ENCODE data around the gene PDE8B.

Gene PDE8B

DNA sequence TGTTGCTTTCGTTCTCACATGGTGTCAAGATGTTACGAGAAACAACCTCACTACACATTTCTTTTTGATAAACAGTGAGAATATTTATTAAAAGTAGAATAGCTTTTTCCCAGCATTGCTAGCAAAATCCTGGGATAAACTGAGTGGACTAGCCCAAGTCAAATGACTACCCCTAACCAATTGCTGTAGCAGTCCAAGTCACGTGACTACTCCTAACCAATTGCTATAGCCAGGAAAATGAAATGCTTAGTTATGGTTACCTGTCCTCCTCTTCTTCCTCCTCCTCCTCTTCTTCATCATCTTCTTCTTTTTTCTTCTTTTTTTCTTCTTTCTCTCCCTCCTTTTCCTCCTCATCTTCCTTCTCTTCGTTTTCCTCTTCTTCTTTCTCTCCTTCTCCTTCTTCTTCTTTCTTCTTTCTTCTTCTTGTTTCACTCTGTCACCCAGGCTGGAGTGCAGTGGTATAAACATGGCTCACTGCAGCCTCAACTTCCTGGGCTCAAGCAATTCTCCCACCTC is 85.4 kb downstream of the PDE8B start:
- no peak for DNase-seq

DNA sequence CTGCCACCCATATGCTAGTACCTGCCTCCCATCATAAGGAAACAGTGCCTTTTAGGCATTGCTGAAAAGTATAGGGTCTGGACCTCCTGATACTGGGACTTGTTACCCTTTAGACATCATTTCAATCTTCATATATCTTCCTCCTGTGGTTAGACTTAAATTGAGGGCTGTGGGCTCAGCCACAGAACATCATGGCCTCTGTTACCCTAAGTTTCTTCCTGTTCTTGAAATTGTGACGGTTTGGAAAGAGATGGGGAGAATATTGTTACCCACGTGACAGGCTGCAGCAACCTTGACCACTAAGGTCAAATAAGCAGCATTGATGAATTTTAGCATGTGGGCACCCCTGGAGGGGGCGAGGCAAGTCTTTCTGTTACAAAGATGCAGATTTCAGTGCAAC is 87.7 kb downstream of the PDE8B start:
- no peak for DNase-seq

DNA sequence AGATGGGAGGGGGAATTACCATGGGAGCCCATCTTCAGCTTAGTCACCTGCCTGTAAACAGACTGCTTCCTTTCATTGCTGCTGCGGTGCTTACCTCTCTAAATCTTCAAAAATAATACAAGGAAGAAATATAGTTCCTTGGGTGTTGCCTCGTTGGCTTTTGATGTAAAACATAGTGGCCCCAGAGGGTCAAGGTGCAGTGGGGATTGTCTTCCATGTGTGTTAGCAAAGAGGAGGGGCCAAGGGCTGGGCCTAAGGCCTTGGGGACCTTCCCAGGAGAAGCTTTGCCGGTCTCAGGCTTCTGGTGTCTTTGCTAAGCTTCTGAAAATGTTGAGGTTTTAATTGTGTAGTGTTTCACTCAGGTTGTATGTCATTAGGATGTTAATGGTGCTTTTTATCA is 90.0 kb downstream of the PDE8B start:
- DNase-seq = no peak

GRCh38 chr5:77301447-77301883 is 91.0 kb downstream of the PDE8B start:
- peak; percentile 97 for DNase-seq

DNA sequence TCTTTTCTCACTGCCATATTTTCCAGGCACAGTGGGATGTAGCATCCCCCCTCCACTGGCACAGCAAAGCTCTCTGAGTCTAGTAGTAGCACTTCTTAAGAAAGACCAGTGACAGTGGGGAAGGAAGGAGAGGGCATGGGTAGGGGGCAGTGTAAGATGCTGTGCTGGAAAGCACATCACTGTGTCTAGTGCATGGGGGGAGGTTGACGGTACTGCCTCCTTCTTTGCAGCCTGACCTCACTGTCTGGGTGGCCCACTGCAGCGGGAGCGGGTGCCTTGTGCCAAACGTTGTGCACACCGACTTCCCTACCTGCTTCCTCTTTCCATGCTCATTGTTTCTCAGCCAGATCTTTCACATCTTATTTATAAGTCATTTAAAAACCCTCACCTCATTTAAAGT is 91.8 kb downstream of the PDE8B start:
- no peak for DNase-seq

GRCh38 chr5:77302653-77303052 is 92.2 kb downstream of the PDE8B start:
- DNase-seq = no peak

- no peak for DNase-seq
These were observed 93.9 kb downstream of the PDE8B start for GRCh38 chr5:77304388-77304787.

DNA sequence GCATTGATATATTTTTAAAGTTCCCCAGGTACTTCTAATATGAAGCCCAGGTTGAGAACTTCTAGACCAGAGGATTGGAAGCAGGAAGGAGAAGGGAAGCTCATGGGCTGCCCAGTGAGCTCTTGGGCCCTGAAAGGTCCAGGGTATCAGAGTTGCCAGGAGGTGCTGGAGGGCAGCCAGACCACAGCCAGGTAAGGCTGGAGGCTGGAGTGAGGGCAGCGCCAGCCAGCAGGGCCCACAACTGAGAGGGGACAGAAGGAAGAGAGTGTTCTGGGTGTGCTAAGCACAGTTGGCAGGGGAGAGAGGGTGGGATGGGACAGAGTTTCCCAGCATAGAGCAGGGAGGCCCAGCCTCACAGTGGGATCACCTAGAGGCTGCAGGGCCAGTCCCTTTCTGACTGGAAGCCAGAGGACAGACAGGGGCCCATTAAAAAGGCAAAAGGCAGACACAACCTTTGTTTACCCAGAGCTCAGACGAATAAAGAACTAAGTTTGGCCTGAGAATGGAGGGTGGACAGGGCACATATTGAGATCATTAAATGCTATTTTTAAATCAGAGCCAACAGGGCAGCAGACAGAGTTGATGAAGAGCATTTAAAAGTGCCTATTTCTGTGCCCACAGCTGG is 94.9 kb downstream of the PDE8B start:
- no peak for DNase-seq

- DNase-seq = peak; percentile 11
These were observed 95.5 kb downstream of the PDE8B start for GRCh38 chr5:77305956-77306355.

- no peak for DNase-seq
These were observed 96.1 kb downstream of the PDE8B start for GRCh38 chr5:77306531-77306930.

GRCh38 chr5:77308154-77308960 is 97.9 kb downstream of the PDE8B start:
- DNase-seq = no peak

DNA sequence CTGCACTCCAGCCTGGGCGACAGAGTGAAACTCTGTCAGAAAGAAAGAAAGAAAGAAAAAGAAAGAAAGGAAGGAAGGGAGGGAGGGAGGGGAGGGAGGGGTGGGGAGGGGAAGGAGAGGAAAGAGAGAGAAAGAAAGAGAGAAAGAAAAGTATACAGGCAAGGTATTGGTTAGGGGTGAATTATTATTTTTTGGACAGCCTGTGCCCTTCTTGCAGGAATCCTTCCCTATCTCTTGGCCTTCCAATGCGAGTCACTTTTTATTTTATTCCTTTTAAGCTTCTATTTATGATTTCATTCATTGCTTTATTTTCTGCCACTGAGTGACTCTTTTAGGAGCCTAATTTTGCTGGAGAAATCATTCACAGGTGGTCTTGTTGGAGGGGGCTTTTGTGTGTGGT is 98.7 kb downstream of the PDE8B start:
- no peak for DNase-seq

- no peak for DNase-seq
These were observed 100.2 kb downstream of the PDE8B start for GRCh38 chr5:77310494-77311213.

- DNase-seq = no peak
These were observed 100.7 kb downstream of the PDE8B start for GRCh38 chr5:77311214-77311571.

- peak; percentile 53 for DNase-seq
These were observed 101.9 kb downstream of the PDE8B start for GRCh38 chr5:77312413-77312812.

GRCh38 chr5:77316871-77317661 is 106.6 kb downstream of the PDE8B start:
- peak; percentile 71 for DNase-seq

- no peak for DNase-seq
These were observed 107.6 kb downstream of the PDE8B start for GRCh38 chr5:77318060-77318459.

GRCh38 chr5:77319117-77319804 is 108.8 kb downstream of the PDE8B start:
- no peak for DNase-seq

GRCh38 chr5:77321793-77322394 is 111.4 kb downstream of the PDE8B start:
- DNase-seq = no peak

DNA sequence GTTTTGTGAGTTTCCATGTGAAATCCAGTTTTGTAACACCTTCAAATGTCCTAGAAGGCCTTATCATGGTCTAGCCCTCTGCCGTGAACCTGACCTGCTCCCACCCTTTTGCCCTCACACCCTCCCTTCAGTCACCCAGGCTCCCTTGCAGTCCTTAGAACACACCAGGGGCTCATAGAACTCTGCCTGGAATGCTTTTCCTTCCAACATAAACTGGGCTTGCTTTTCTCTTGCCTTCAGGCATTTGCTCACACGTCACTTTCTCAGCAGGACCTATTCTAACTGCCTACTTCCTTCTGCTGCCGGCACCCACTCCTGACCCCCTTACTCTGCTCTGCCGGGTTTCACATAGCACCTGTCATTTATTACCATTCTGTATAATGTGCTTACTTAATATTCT is 111.9 kb downstream of the PDE8B start:
- DNase-seq = no peak

- no peak for DNase-seq
These were observed 115.6 kb downstream of the PDE8B start for GRCh38 chr5:77325921-77326541.

Data from EL (cell line).